Measurements from ENCODE around the gene HDAC7. TPM values are rescaled to one million over a fixed set of nuclear protein-coding genes. Genes with fewer than 3 reads are reported as not detected.

The HDAC7 gene
- total RNA-seq, 4 donors from 2014 or later: 55.9 to 96.5 (median 59.4) TPM

- peaks cover 0 to 1% of the 10 kb centered on the region in 2 donors for H3K36me3 ChIP-seq
- 57 to 66% methylated on average over 3 to 7 of the region's 9 CpGs for WGBS, 2 donors (ENCODE audit: low coverage in 1 of 2)
- no peaks in the 10 kb centered on the region for H3K9me3 ChIP-seq
- H3K27me3 ChIP-seq: no peaks in the 10 kb centered on the region
- no peak for TF ChIP-seq POLR2AphosphoS5 (IDR thresholded peaks at IDR 0.05)
- TF ChIP-seq CTCF (IDR thresholded peaks at IDR 0.05): peak in 1 of 4 experiments; percentile 7
- peak overlapping the region in 1 of 2 donors; percentile 22 for H3K4me3 ChIP-seq
- peak overlapping the region; percentile 94 to 99 (median 96) for H3K27ac ChIP-seq
- ATAC-seq: no peak
- peaks cover 36 to 99% (median 90%) of the 10 kb centered on the region in 3 donors for H3K4me1 ChIP-seq
Observed at GRCh38 chr12:47808574-47809365, 10.9 kb downstream of the HDAC7 start.

GRCh38 chr12:47808050-47808449 lies 11.7 kb downstream of the HDAC7 start:
- Histone ChIP-seq H3K9me3 (no peaks in the 10 kb centered on the region), H3K36me3 (peaks cover 0 to 5% of the 10 kb centered on the region in 2 donors), H3K4me3 (peak overlapping the region in 1 of 2 donors; percentile 22), H3K27me3 (no peaks in the 10 kb centered on the region), H3K4me1 (peaks cover 42 to 99% (median 90%) of the 10 kb centered on the region in 3 donors), H3K27ac (peak overlapping the region; percentile 94 to 99 (median 96))
- no peak for ATAC-seq
- TF ChIP-seq POLR2AphosphoS5 (IDR thresholded peaks at IDR 0.05) (peak; percentile 95), EP300 (IDR thresholded peaks at IDR 0.05) (no peak), POLR2A (IDR thresholded peaks at IDR 0.05) (no peak)
- 4 to 18% methylated on average over 5 of the region's 9 CpGs for WGBS, 2 donors (ENCODE audit: low coverage in 1 of 2)

GRCh38 chr12:47807338-47807737 lies 12.4 kb downstream of the HDAC7 start:
- Histone ChIP-seq H3K27me3 (no peaks in the 10 kb centered on the region), H3K4me1 (peaks cover 42 to 100% (median 97%) of the 10 kb centered on the region in 3 donors), H3K27ac (peak overlapping the region; percentile 94 to 99 (median 96)), H3K4me3 (no peak overlapping the region), H3K9me3 (no peaks in the 10 kb centered on the region), H3K36me3 (peaks cover 0 to 5% of the 10 kb centered on the region in 2 donors)
- WGBS, 2 donors (ENCODE audit: low coverage in 1 of 2): 22 to 31% methylated on average over 2 to 3 of the region's 5 CpGs
- TF ChIP-seq POLR2AphosphoS5 (IDR thresholded peaks at IDR 0.05) (peak; percentile 10), EP300 (IDR thresholded peaks at IDR 0.05) (no peak)
- no peak for ATAC-seq

GRCh38 chr12:47805417-47805816 lies 14.3 kb downstream of the HDAC7 start:
- H3K27ac ChIP-seq: peak overlapping the region; percentile 55 to 99 (median 96)
- WGBS, 2 donors (ENCODE audit: low coverage in 1 of 2): 0% methylated on average over 1 of the region's 2 CpGs; no CpG with 5 or more reads in 1 of the 2 donors
- no peak for TF ChIP-seq CTCF (IDR thresholded peaks at IDR 0.05)
- no peak for TF ChIP-seq POLR2A (IDR thresholded peaks at IDR 0.05)
- TF ChIP-seq POLR2AphosphoS5 (IDR thresholded peaks at IDR 0.05): peak; percentile 18
- H3K9me3 ChIP-seq: no peaks in the 10 kb centered on the region
- peak; percentile 50 for ATAC-seq
- peaks cover 39 to 100% (median 100%) of the 10 kb centered on the region in 3 donors for H3K4me1 ChIP-seq
- H3K36me3 ChIP-seq: peaks cover 0 to 5% of the 10 kb centered on the region in 2 donors
- H3K27me3 ChIP-seq: no peaks in the 10 kb centered on the region
- H3K4me3 ChIP-seq: peak overlapping the region in 1 of 2 donors; percentile 3

GRCh38 chr12:47804171-47804570 lies 15.5 kb downstream of the HDAC7 start:
- TF ChIP-seq POLR2A (IDR thresholded peaks at IDR 0.05) (no peak), EP300 (IDR thresholded peaks at IDR 0.05) (no peak), CTCF (IDR thresholded peaks at IDR 0.05) (no peak), POLR2AphosphoS5 (IDR thresholded peaks at IDR 0.05) (no peak)
- peaks cover 0 to 5% of the 10 kb centered on the region in 2 donors for H3K36me3 ChIP-seq
- ATAC-seq: no peak
- H3K9me3 ChIP-seq: no peaks in the 10 kb centered on the region
- H3K4me3 ChIP-seq: no peak overlapping the region
- peak overlapping the region in 3 of 4 donors; percentile 68 to 99 (median 94) for H3K27ac ChIP-seq
- H3K27me3 ChIP-seq: no peaks in the 10 kb centered on the region
- peaks cover 43 to 100% (median 100%) of the 10 kb centered on the region in 3 donors for H3K4me1 ChIP-seq
- 14 to 62% methylated on average over 1 to 7 of the region's 8 CpGs for WGBS, 2 donors (ENCODE audit: low coverage in 1 of 2)
